Bronchial epithelial cell (primary cell): ENCODE measurements around the gene PSMA4. TPM values are rescaled to one million over a fixed set of nuclear protein-coding genes. Genes with fewer than 3 reads are reported as not detected.
"Not testable (repeated sequence)": the region's sequence is repeated elsewhere in the genome, so short reads cannot be mapped to it uniquely, and the experiment has no call there.

Experiments used
- DNase-seq: peaks from one replicate; pipeline ENCODE4 v3.0.0-alpha.2; 2010; ENCODE audit warnings: low read depth
- FAIRE-seq: peaks from 2 replicates; lab custom pipeline; 2011; peaks lifted over from hg19 to GRCh38; lab: Jason Lieb, UNC
- H3K27me3 ChIP-seq: 2 replicates; pipeline ENCODE4 v1.5.1; 2011; ENCODE audit warnings: low read length; ENCODE audit not compliant: control insufficient read depth, insufficient read depth
- H3K36me3 ChIP-seq: 2 replicates; pipeline ENCODE4 v1.5.1; 2011; ENCODE audit warnings: low read length; ENCODE audit not compliant: control insufficient read depth, insufficient read depth
- H3K4me3 ChIP-seq: 2 replicates; pipeline ENCODE4 v1.5.1; 2011; ENCODE audit warnings: mild to moderate bottlenecking, low read depth, low read length, control low read depth
- CTCF ChIP-seq: IDR thresholded peaks from 2 replicates; pipeline ENCODE4 v1.5.1; 2011; ENCODE audit warnings: mild to moderate bottlenecking, moderate library complexity, low read length, control low read depth, inconsistent platforms; ENCODE audit not compliant: insufficient read depth, severe bottlenecking
- total RNA-seq: library from RNA; depleted of rRNA; stranded (reverse); fragments of >200 nt; gene quantifications from 2 replicates; pipeline ENCODE4 v1.2.1, GENCODE V29; 2014

The PSMA4 gene
- total RNA-seq, 1 donor from 2014 or later = 183 TPM

GRCh38 chr15:78533331-78533730 is 6.9 kb upstream of the PSMA4 start:
- Histone ChIP-seq H3K36me3 (no peaks in the 10 kb centered on the region), H3K4me3 (no peak overlapping the region), H3K27me3 (no peaks in the 10 kb centered on the region)
- TF ChIP-seq CTCF = no peak
- DNase-seq (no peak), FAIRE-seq (no peak)

GRCh38 chr15:78536134-78536533 is 4.1 kb upstream of the PSMA4 start:
- DNase-seq = no peak
- no peak for FAIRE-seq

GRCh38 chr15:78537266-78537905 is 2.9 kb upstream of the PSMA4 start:
- FAIRE-seq (no peak), DNase-seq (no peak)
- no peaks in the 10 kb centered on the region for H3K27me3 ChIP-seq
- H3K36me3 ChIP-seq = no peaks in the 10 kb centered on the region
- H3K4me3 ChIP-seq = no peak overlapping the region
- no peak for TF ChIP-seq CTCF

More at GRCh38 chr15:78536134-78536533, 4.1 kb upstream of the PSMA4 start:
- no peaks in the 10 kb centered on the region for H3K36me3 ChIP-seq
- no peaks in the 10 kb centered on the region for H3K27me3 ChIP-seq
- H3K4me3 ChIP-seq = no peak overlapping the region
- no peak for TF ChIP-seq CTCF

- Histone ChIP-seq H3K4me3 (no peak overlapping the region), H3K36me3 (peaks cover 2% of the 10 kb centered on the region), H3K27me3 (no peaks in the 10 kb centered on the region)
- TF ChIP-seq CTCF = no peak
- FAIRE-seq = no peak
- DNase-seq = no peak
These were observed 1.9 kb upstream of the PSMA4 start for GRCh38 chr15:78538358-78538757.

GRCh38 chr15:78539464-78540140 is 642 bp upstream of the PSMA4 start:
- H3K36me3 ChIP-seq, DNase-seq, H3K27me3 ChIP-seq, FAIRE-seq: not testable (repeated sequence)
- H3K4me3 ChIP-seq = peak overlapping the region; percentile 69

GRCh38 chr15:78540871-78541743 is 863 bp downstream of the PSMA4 start:
- Histone ChIP-seq H3K36me3 (peaks cover 8% of the 10 kb centered on the region), H3K27me3 (no peaks in the 10 kb centered on the region), H3K4me3 (peak overlapping the region; percentile 69)
- FAIRE-seq = no peak
- peak; percentile 15 for DNase-seq
- no peak for TF ChIP-seq CTCF
